ENCODE measurements around the gene NRG2. TPM values are rescaled to one million over a fixed set of nuclear protein-coding genes. Genes with fewer than 3 reads are reported as not detected.

NRG2 gene
- total RNA-seq, 2 experiments from 2014 or later = not detected

DNA sequence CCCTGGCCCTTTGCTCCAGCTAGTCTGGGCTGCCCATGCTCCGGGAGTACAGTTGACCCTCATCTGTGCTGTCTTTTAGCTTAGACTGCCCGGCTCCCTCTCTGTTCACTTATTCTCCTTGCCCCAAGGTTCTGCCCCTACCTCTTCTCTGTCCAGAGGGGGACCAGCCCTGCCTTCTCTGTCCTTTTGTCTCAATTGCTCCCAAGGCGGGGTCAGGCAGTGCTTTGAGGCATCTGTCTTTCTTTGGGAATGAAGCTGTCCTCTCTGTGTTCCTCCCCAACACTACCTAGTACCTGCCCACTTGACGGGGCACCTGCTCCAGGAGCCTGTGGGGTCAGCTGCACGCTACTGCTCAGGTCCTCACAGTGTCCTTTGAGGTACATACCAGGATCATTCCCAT, 188.1 kb downstream of the NRG2 start:
- H3K4me3 Mint-ChIP-seq = no peak overlapping the region
- H3K9me3 Mint-ChIP-seq = no peaks in the 10 kb centered on the region
- H3K36me3 Mint-ChIP-seq (ENCODE audit: low read depth) = no peaks in the 10 kb centered on the region
- CTCF ChIA-PET = interaction anchor here (0.5 to 2.2 kb wide), 4 partner anchors 63 to 1847 kb away, joined by 3 to 6 read pairs (median 4); no protein-coding TSS in a partner anchor
- DNase-seq = no peak
- no peak overlapping the region for H3K27ac Mint-ChIP-seq
- no peaks in the 10 kb centered on the region for H3K27me3 Mint-ChIP-seq (ENCODE audit: low read depth)
- intact Hi-C loops (cut with micrococcal nuclease) = no loop called here
- H3K4me1 Mint-ChIP-seq (ENCODE audit: low read depth) = no peaks in the 10 kb centered on the region

DNA sequence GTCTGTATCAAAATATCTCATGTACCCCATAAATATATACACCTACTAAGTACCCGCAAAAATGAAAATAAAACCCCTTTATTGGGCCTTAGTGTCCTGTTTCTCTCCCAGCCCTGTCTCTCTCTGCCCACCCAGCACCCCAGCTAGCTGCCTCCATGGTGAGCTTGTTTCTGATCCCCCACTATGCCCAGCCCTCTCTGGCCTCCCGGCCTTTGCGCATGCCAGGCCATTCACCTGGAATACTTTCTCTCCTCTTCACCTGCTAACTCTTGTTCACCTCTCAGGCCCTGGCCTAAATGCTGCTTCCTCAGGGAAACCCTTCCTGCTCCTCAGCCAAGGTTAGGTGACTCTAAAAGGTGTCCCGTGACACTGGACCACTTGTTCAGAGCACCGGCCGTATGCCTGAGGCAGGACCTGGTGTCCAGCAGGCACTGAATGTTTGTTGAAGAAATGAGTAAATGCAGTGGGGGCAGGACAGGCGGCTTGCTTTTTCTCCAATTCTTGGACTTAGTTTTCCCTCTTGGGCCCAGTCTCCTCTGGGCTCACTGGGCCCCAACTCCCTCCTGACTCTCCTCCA, 189.0 kb downstream of the NRG2 start:
- Mint-ChIP-seq H3K9me3 (no peaks in the 10 kb centered on the region), H3K36me3 (ENCODE audit: low read depth) (no peaks in the 10 kb centered on the region), H3K27me3 (ENCODE audit: low read depth) (no peaks in the 10 kb centered on the region), H3K4me3 (no peak overlapping the region), H3K4me1 (ENCODE audit: low read depth) (no peaks in the 10 kb centered on the region), H3K27ac (no peak overlapping the region)
- intact Hi-C loops (cut with micrococcal nuclease) = no loop called here
- no peak for DNase-seq
- CTCF ChIA-PET = interaction anchor here (1.2 to 2.2 kb wide), 3 partner anchors 62 to 115 kb away, joined by 3 to 6 read pairs (median 5); no protein-coding TSS in a partner anchor

DNA sequence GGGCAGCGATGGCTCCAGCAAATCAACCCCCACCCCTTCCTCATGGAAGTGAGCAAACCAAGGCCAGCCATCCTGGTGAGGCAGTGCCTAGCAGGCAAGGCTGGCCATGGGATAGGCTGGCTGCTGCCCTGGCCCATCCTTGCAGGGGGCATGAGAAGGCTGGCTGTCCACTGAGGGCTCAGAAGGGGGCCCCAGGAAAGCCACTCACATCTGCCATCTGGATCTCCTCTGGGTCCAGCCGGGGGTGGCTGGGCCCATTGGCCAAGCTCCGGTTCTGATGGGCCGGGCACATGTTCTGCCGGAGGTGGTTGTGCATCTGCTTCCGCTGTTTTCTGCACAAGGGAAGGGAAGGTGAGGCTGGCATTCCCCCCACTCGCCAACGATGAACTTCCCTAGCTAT, 190.4 kb downstream of the NRG2 start:
- CTCF ChIA-PET = interaction anchor here (0.6 to 2.1 kb wide), 2 partner anchors 10 to 56 kb away, joined by 3 to 5 read pairs; no protein-coding TSS in a partner anchor
- Mint-ChIP-seq H3K27me3 (ENCODE audit: low read depth) (no peaks in the 10 kb centered on the region), H3K4me3 (no peak overlapping the region), H3K4me1 (ENCODE audit: low read depth) (no peaks in the 10 kb centered on the region), H3K27ac (no peak overlapping the region), H3K36me3 (ENCODE audit: low read depth) (no peaks in the 10 kb centered on the region), H3K9me3 (no peaks in the 10 kb centered on the region)
- DNase-seq = no peak
- intact Hi-C loops (cut with micrococcal nuclease) = no loop called here

- H3K27ac Mint-ChIP-seq = no peak overlapping the region
Measured at GRCh38 chr5:139851558-139851957, 191.5 kb downstream of the NRG2 start.

DNA sequence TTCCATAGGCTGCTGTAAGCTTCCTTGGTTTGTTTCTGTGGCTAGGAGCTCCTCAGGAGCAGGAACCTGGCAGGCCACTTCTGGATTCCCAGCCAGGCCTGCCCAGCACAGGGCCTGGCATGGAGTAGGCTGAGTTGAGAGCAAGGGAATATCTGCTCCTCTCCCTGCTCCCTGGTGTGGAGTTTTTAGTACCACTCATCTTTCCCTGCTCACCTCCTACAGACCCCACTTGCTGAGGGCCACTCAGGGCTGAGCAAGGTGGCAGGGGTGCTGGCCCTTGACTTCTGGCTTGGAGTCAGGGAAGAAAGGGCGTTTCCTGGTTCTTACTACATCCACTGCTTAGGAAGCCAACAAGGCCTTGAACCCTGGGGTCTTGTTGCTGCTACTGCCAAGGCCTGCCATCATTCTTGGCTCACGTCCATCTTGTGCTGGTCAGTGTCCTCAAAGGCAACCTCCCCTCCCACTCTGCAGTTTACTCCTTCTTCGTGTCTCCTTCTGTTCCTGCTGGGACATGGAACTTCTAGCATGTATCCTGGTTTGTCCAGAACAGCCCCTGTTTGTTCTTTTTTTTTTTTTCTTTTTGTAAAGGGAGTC, 192.6 kb downstream of the NRG2 start:
- no peaks in the 10 kb centered on the region for H3K9me3 Mint-ChIP-seq
- peaks cover 2% of the 10 kb centered on the region for H3K4me1 Mint-ChIP-seq (ENCODE audit: low read depth)
- CTCF ChIA-PET = interaction anchor here (0.7 to 4.0 kb wide), 9 partner anchors 8 to 118 kb away, joined by 3 to 31 read pairs (median 5); no protein-coding TSS in a partner anchor
- H3K27ac Mint-ChIP-seq = no peak overlapping the region
- intact Hi-C loops (cut with micrococcal nuclease) = no loop called here
- peaks cover 9% of the 10 kb centered on the region for H3K27me3 Mint-ChIP-seq (ENCODE audit: low read depth)
- H3K4me3 Mint-ChIP-seq = no peak overlapping the region
- H3K36me3 Mint-ChIP-seq (ENCODE audit: low read depth) = no peaks in the 10 kb centered on the region
- no peak for DNase-seq

More at GRCh38 chr5:139851558-139851957, 191.5 kb downstream of the NRG2 start:
- H3K36me3 Mint-ChIP-seq (ENCODE audit: low read depth) = no peaks in the 10 kb centered on the region
- H3K27me3 Mint-ChIP-seq (ENCODE audit: low read depth) = peaks cover 3% of the 10 kb centered on the region
- DNase-seq = no peak
- H3K9me3 Mint-ChIP-seq = no peaks in the 10 kb centered on the region
- CTCF ChIA-PET = interaction anchor here (1.5 to 2.1 kb wide), 2 partner anchors 11 to 66 kb away, joined by 5 read pairs; no protein-coding TSS in a partner anchor
- peaks cover 2% of the 10 kb centered on the region for H3K4me1 Mint-ChIP-seq (ENCODE audit: low read depth)
- intact Hi-C loops (cut with micrococcal nuclease) = no loop called here
- H3K4me3 Mint-ChIP-seq = no peak overlapping the region

- Mint-ChIP-seq H3K4me1 (ENCODE audit: low read depth) (peaks cover 2% of the 10 kb centered on the region), H3K9me3 (no peaks in the 10 kb centered on the region), H3K36me3 (ENCODE audit: low read depth) (no peaks in the 10 kb centered on the region), H3K4me3 (peak overlapping the region; percentile 4), H3K27me3 (ENCODE audit: low read depth) (peaks cover 12% of the 10 kb centered on the region), H3K27ac (no peak overlapping the region)
- no peak for DNase-seq
- CTCF ChIA-PET = interaction anchor here (0.7 to 4.0 kb wide), 9 partner anchors 9 to 119 kb away, joined by 3 to 31 read pairs (median 5); no protein-coding TSS in a partner anchor
- intact Hi-C loops (cut with micrococcal nuclease) = loop anchor here (2.0 to 10.0 kb wide), 2 partner anchors 15 to 305 kb away; no protein-coding TSS in a partner anchor
Measured at GRCh38 chr5:139849942-139850341, 193.2 kb downstream of the NRG2 start.

GRCh38 chr5:139849501-139849900, 193.6 kb downstream of the NRG2 start:
- Mint-ChIP-seq H3K9me3 (no peaks in the 10 kb centered on the region), H3K27me3 (ENCODE audit: low read depth) (peaks cover 14% of the 10 kb centered on the region), H3K27ac (no peak overlapping the region), H3K4me3 (peak overlapping the region; percentile 4), H3K36me3 (ENCODE audit: low read depth) (no peaks in the 10 kb centered on the region), H3K4me1 (ENCODE audit: low read depth) (peaks cover 3% of the 10 kb centered on the region)
- intact Hi-C loops (cut with micrococcal nuclease) = loop anchor here (2.0 to 10.0 kb wide), 2 partner anchors 15 to 305 kb away; no protein-coding TSS in a partner anchor
- DNase-seq = no peak
- CTCF ChIA-PET = interaction anchor here (0.6 to 4.0 kb wide), 7 partner anchors 13 to 139 kb away, joined by 3 to 31 read pairs (median 11); no protein-coding TSS in a partner anchor

GRCh38 chr5:139848508-139849100, 194.5 kb downstream of the NRG2 start:
- Mint-ChIP-seq H3K9me3 (no peaks in the 10 kb centered on the region), H3K36me3 (ENCODE audit: low read depth) (no peaks in the 10 kb centered on the region), H3K27ac (no peak overlapping the region), H3K27me3 (ENCODE audit: low read depth) (peaks cover 16% of the 10 kb centered on the region), H3K4me3 (peak overlapping the region; percentile 62), H3K4me1 (ENCODE audit: low read depth) (peaks cover 5% of the 10 kb centered on the region)
- peak; percentile 31 for DNase-seq
- intact Hi-C loops (cut with micrococcal nuclease) = loop anchor here (2.0 to 10.0 kb wide), 2 partner anchors 16 to 306 kb away; no protein-coding TSS in a partner anchor
- CTCF ChIA-PET = interaction anchor here (0.6 to 4.0 kb wide), 7 partner anchors 14 to 138 kb away, joined by 3 to 31 read pairs (median 11); no protein-coding TSS in a partner anchor

DNA sequence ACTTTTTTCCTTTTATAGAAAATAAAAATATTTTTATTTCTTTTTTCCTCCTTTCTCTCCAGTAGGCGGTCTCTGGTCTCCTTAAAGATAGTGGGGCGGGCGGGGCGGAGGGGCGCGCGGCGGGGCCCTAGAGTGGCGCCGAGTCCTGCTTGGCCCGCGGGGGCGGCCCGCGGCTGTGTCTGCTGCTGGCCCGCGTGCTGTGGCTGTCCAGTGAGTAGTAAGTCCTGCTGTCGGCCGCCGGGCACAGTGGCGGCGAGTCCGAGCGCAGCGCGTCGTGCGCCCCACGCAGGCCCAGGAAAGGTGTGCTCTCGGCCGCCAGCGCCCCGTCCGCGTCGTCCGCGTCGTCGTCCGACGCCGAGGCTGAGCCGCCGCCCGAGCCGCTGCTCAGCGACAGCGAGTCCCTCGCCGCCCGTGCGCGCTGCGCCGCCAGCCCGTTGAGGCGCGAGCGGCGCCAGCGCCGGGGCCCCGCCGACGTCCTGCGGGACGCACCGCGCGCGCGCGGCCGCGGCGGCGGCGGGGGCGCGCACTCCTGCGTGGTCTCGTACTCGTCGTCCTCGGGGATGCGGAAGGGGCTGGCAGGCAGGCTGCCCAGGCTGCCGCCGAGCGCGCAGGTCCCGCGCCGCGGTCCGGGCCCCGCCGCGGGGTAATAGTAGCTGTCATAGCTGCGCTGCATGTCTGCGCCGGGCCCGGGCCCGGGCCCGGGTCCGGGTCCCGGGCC, 195.2 kb downstream of the NRG2 start:
- Mint-ChIP-seq H3K4me3 (peak overlapping the region; percentile 58), H3K9me3 (no peaks in the 10 kb centered on the region), H3K4me1 (ENCODE audit: low read depth) (peaks cover 5% of the 10 kb centered on the region), H3K27me3 (ENCODE audit: low read depth) (peaks cover 16% of the 10 kb centered on the region), H3K36me3 (ENCODE audit: low read depth) (no peaks in the 10 kb centered on the region), H3K27ac (no peak overlapping the region)
- DNase-seq = peak; percentile 70
- intact Hi-C loops (cut with micrococcal nuclease) = loop anchor here (2.0 to 10.0 kb wide), 3 partner anchors 17 to 307 kb away; no protein-coding TSS in a partner anchor
- CTCF ChIA-PET = interaction anchor here (0.6 to 4.0 kb wide), 9 partner anchors 15 to 277 kb away, joined by 3 to 31 read pairs (median 4); no protein-coding TSS in a partner anchor

GRCh38 chr5:139847091-139847490, 196.0 kb downstream of the NRG2 start:
- CTCF ChIA-PET = interaction anchor here (0.7 to 4.0 kb wide), 6 partner anchors 19 to 211 kb away, joined by 3 to 31 read pairs (median 3); no protein-coding TSS in a partner anchor
- Mint-ChIP-seq H3K4me3 (peak overlapping the region; percentile 26), H3K27me3 (ENCODE audit: low read depth) (peaks cover 16% of the 10 kb centered on the region), H3K36me3 (ENCODE audit: low read depth) (no peaks in the 10 kb centered on the region), H3K9me3 (no peaks in the 10 kb centered on the region), H3K4me1 (ENCODE audit: low read depth) (peaks cover 5% of the 10 kb centered on the region), H3K27ac (no peak overlapping the region)
- intact Hi-C loops (cut with micrococcal nuclease) = loop anchor here (2.0 to 10.0 kb wide), 2 partner anchors 122 to 308 kb away; no protein-coding TSS in a partner anchor
- no peak for DNase-seq

DNA sequence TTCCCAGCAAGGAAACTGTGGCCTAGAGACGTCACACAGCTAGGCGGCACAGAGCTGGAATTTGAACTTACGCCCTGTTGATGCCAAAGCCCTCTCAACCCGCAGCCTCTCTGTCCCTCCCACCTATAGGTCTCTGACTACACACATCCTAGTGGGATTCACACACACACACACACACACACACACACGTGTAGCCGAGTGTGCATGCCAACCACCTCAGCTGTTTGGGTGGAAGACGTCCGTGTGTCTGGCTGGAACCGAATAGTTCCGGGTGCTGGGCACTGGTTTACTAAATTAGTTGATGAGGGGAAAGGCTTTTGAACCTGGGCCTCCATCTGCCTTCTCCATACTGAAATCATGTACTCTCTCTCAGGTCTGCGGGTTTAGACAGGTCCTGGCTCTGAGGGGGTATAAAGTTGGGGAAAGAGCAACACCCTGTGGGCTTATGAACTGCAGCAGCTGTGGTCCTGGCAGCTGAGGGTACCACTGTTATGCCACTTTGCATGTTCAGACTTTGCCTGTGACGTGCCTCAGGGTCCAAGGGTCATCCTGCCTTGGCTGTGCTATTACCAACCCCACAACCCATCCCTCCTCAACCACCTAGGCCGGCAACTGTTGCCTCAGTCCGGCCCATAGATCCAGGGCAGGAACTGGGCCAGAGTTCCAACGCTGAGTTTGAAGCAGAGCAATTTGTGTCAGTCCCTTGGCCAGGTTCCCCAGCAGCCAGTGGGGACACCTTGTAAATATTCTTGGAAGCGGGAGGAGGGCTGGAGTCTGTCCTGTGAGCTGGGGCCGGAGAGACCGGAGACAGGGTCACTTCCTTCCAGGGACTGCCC, 197.0 kb downstream of the NRG2 start:
- intact Hi-C loops (cut with micrococcal nuclease) = loop anchor here (2.0 to 10.0 kb wide), 2 partner anchors 123 to 309 kb away; no protein-coding TSS in a partner anchor
- CTCF ChIA-PET = interaction anchor here (0.7 to 4.7 kb wide), 7 partner anchors 11 to 123 kb away, joined by 3 to 48 read pairs (median 5); no protein-coding TSS in a partner anchor
- no peak overlapping the region for H3K27ac Mint-ChIP-seq
- peaks cover 5% of the 10 kb centered on the region for H3K4me1 Mint-ChIP-seq (ENCODE audit: low read depth)
- no peaks in the 10 kb centered on the region for H3K9me3 Mint-ChIP-seq
- H3K27me3 Mint-ChIP-seq (ENCODE audit: low read depth) = peaks cover 16% of the 10 kb centered on the region
- no peak overlapping the region for H3K4me3 Mint-ChIP-seq
- no peaks in the 10 kb centered on the region for H3K36me3 Mint-ChIP-seq (ENCODE audit: low read depth)
- no peak for DNase-seq

All from activated naive CD4-positive, alpha-beta T cell treated with anti-CD3 and anti-CD28 coated beads for 36 hours (primary cell).